Activated T-cell treated with anti-CD3 and anti-CD28 coated beads for 48 hours (primary cell): ENCODE results near the gene MYO9B.
"Not testable (repeated sequence)": the region's sequence is repeated elsewhere in the genome, so short reads cannot be mapped to it uniquely, and the experiment has no call there.

ENCODE experiments used
- DNase-seq: peaks from one replicate; pipeline ENCODE4 v3.0.0-alpha.2; 2020; ENCODE audit warnings: low read depth

Gene MYO9B

DNA sequence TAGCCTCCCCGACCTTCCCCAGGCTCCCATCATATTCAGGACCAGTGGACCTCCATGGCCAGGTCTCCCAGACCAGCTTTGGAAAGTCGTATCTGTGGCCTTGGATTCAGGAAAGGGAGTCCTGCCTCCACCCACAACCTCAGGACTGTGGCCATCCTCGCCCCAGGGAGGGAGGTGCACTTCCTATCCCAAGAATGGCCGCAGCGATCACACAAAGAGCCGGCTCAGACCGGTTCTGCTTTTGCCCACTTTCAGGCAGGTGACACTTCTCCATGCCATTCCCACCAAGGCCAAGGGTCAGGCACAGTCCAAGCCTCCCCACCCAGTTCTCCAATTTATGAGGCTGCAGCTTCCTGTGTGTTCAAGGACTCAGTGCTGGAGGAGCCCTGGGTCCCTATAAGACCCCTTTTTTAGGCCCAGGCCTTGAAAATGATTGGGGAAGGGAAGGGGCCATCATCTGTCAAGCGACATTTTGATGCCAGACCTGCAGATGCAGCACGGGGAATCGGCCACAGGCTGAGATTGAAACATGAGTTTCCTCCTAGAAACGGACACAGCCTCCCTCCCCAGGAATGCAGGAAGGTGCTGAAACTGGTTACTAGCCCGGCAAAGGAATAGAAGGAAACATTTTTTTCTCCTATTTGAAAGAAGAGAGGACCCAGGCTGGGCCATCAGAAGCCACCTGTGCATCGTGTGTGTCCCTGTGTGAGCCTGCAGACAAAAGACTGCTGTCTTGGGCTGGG lies 74.0 kb downstream of the MYO9B start:
- no peak for DNase-seq

DNA sequence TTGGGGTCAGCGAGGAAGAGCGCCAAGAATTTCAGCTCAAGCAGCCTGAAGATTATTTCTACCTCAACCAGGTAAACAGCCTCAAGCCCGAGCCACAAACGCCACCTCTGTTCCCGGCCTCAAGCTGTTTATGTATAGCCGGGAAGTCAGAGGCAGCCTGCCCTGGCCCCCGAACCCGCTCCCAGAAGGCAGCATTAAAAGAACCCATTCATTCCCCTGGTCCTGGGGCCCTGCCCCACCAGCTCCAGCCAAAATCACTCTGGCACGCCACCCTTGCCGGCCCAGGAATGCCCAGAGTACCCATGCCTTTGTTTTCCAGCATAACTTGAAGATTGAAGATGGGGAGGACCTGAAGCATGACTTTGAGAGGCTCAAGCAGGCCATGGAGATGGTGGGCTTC lies 78.4 kb downstream of the MYO9B start:
- no peak for DNase-seq

- no peak for DNase-seq
These were observed 79.7 kb downstream of the MYO9B start for GRCh38 chr19:17155251-17155650.

- no peak for DNase-seq
These were observed 80.8 kb downstream of the MYO9B start for GRCh38 chr19:17156296-17156946.

- no peak for DNase-seq
These were observed 81.3 kb downstream of the MYO9B start for GRCh38 chr19:17156947-17157302.

DNA sequence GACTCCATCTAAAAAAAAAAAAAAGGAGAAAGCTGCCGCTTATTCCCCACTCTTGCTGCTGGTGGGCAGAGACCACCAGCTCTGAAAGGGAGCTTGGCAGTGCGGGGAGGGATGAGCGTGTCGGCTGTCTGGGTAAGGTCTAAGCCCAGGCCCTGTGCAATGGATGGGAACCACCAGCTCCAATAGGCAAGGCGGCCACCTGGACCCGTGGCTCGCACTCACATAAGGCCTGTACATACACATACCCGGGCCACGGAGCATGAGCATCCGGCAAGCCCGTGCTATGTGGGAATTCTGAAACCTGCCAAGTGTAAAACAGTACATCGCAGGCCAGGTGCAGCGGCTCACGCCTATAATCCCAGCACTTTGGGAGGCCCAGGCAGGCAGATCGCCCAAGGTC lies 83.0 kb downstream of the MYO9B start:
- DNase-seq: no peak

DNA sequence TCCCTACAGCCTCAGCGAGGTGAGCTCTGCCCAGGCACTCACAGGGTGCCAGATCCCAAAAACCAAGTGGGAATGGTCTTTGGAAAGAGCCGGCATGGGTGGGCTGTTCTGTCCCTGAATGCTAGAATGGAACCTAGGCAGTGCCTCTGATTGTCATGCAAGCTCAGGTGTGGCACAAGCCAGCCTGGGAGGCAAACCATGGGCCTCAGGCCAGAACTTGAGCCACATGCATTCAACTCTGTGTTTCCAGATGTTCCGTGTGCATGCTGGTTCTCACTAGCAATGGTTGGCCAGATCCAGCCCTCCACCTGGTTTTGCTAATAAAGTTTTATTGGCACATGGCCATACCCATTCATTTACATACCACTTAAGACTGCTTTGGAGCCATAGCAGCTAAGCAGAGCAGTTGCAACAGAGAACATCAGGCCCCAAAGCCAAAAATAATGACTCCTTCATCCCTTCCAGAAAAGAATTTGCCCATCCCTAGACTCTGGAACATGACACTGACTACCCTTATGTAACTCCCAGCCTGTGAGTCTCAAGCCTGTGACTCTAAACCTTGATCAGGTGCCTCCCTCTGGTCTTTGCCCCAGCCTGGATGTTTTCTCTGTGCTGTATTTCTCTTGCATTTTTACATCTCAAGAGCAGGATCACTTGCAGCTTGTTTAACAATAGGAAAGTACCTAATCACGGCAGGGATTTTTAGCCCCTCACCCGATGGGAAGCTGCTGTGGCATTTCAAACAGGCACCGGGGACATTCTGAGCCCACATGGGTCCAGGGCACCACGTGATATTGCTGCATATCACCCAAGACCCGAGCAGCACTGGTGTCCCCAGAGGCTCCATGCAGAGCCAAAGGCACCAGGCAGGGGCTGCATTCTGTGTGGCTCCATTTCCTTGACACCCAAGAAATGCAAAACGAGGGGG lies 84.2 kb downstream of the MYO9B start:
- DNase-seq: no peak

GRCh38 chr19:17160908-17161307 lies 85.3 kb downstream of the MYO9B start:
- no peak for DNase-seq

DNA sequence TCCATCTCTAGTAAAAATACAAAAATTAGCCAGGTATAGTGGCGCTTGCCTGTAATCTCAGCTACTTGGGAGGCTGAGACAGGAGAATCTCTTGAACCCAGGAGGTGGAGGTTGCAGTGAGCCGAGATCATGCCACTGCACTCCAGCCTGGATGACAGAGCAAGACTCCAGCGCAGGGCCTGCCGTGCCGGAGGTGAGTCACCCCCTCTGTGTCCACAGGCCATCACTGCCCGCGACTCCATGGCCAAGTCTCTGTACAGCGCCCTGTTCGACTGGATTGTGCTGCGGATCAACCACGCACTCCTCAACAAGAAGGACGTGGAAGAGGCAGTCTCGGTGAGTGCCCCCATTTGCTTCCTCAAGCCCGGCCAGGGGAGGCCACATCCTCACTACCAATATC lies 86.6 kb downstream of the MYO9B start:
- DNase-seq: not testable (repeated sequence)

GRCh38 chr19:17162580-17162979 lies 87.0 kb downstream of the MYO9B start:
- DNase-seq: no peak

- no peak for DNase-seq
These were observed 88.1 kb downstream of the MYO9B start for GRCh38 chr19:17163652-17164051.

- DNase-seq: no peak
These were observed 89.1 kb downstream of the MYO9B start for GRCh38 chr19:17164639-17165038.

GRCh38 chr19:17165715-17166114 lies 90.1 kb downstream of the MYO9B start:
- no peak for DNase-seq

- no peak for DNase-seq
These were observed 95.1 kb downstream of the MYO9B start for GRCh38 chr19:17170538-17171297.

GRCh38 chr19:17171874-17172273 lies 96.3 kb downstream of the MYO9B start:
- DNase-seq: no peak

DNA sequence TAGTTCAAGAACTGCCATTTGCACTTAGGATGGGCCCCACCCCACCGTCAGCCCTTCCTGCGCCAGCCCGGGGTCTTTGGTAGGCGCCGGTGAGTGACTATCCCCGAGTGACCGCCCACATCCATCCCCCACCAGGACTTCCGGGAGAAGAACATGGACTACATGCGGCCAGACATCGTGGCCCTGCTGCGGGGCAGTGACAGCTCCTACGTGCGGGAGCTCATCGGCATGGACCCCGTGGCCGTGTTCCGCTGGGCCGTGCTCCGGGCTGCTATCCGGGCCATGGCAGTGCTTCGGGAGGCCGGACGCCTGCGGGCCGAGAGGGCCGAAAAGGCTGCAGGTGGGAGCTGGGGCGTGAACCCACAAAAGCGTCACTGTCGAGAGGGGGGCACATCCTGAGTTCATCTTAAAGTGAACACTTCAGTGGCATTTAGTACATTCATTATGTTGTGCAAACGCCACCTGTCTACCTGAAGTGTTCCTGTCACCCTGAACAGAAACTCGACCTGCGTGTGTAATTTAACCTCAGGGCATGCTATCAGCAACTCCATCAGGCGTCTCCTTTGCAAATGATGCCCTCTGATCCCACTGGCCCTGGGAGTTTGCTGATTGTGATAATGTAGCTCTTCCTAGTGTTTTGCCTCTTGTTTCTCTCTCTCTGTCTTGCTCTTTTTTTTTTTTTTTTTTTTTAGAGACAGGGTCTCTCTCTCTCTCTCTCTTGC lies 97.2 kb downstream of the MYO9B start:
- DNase-seq: no peak

DNA sequence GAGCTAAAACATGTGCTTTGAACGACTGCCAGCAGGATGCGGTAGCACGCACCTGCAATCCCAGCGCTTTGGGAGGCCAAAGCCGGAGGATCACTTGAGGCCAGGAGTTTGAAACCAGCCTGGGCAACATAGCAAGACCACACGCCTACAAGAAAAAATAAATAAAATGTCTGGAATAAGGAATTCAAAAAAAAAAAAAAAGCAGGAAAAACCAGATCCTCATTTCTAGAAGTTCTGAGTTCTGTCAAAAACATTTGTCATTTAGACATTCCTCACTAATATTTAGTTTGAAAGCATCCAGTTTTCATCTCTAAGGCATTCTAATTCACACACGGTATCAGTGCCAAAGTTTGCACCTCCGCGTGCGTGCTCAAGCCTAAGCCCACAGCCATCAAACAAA lies 102.7 kb downstream of the MYO9B start:
- DNase-seq: no peak

DNA sequence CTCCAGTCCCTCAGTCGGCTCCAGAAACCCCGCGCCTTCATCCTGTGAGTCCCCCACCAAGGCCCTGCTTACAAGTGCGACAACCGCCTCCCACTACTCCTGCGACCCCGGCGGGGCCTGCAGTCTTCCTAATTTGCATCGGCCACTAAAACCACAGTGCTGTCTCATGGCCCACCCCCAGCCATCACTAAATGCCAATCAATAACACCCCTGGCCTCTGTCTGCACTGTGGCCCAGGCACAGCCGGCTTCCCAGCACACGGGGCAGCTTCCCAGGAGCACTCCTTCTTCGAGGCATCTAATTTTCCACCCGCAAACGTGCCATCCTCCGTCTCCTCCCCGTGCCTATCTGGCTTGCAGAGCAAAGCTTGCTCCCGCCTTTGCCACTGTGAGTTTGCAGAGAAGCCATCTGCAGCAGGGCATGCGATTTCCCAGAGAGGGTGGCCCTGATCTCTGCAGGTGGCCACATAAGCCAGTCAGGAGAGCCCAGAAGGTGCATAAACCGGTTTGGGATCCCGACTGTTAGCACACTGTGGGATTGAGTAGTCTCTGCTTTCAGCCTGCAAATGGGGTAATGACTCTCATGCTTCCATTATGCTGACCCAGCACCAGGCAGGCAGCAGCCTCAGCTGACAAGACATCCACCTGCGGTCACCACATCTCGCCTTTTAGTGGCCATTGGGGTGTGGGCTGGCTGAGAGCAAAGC lies 105.6 kb downstream of the MYO9B start:
- DNase-seq: no peak

- DNase-seq: peak; percentile 15
These were observed 107.7 kb downstream of the MYO9B start for GRCh38 chr19:17183271-17183761.

DNA sequence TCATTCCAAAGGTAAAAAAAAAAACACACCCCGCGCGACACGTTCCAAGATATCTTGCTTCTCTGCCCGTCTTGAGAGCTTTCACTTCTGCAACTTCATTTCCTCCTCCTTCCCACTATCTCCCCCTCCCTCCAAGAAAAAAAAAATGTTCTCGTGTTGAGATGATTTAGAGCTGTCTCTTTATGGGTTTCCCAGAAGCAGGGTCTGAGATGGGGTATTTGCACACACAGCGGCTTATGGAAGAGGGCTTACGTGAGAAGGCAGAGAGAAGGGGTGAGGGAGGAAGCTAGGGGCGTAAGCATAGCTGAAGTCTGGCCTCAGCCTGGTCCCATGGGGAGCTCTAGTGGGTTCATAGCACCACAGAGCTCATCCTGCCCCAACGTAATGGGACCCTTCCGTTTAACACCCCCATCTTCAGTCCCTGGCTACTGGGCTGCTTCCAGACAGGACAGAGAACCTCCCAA lies 108.3 kb downstream of the MYO9B start:
- DNase-seq: no peak
